ENCODE measurements around the gene DUSP22. TPM values are rescaled to one million over a fixed set of nuclear protein-coding genes. Genes with fewer than 3 reads are reported as not detected.

The DUSP22 gene
- total RNA-seq, 1 experiment from 2014 or later, result 19.2 TPM

- Histone ChIP-seq H3K4me1 (ENCODE audit: control insufficient read depth in 1 of 2, insufficient read depth in 2 of 2, low read length in 2 of 2) (no peaks in the 10 kb centered on the region), H3K9me2 (ENCODE audit: insufficient read depth) (no peaks in the 10 kb centered on the region), H3K4me3 (replicated peaks in 1 of 2; ENCODE audit: low read depth in 1 of 2, low read length in 2 of 2) (no peak overlapping the region), H2AFZ (ENCODE audit: low read depth, low read length, poor library complexity, severe bottlenecking) (no peak overlapping the region), H3K4me2 (ENCODE audit: low read length) (no peak overlapping the region), H3K27me3 (ENCODE audit: insufficient read depth, low read length) (no peaks in the 10 kb centered on the region), H4K20me1 (ENCODE audit: insufficient read depth) (no peaks in the 10 kb centered on the region), H3K27ac (ENCODE audit: low read depth, low read length) (no peak overlapping the region), H3K9ac (ENCODE audit: low read length) (no peak overlapping the region), H3K36me3 (ENCODE audit: control insufficient read depth in 1 of 2, insufficient read depth in 2 of 2, low read length in 2 of 2) (no peaks in the 10 kb centered on the region), H3K79me2 (ENCODE audit: insufficient read depth, low read length) (no peaks in the 10 kb centered on the region), H3K9me3 (ENCODE audit: control insufficient read depth in 1 of 2, insufficient read depth in 1 of 2, low read depth in 1 of 2, low read length in 2 of 2) (peaks cover 0 to 13% of the 10 kb centered on the region in 2 experiments; a peak in 2 of 4 replicates)
- DNase-seq (ENCODE audit: low read depth, low spot score), result no peak
- no TSS peak for BruUV-seq (replicated peaks)
- no peak for TF ChIP-seq MAX (IDR thresholded peaks at IDR 0.05)
- ChIA-PET POLR2A (no interaction called here), RAD21 (ENCODE audit: low non-redundant PET in 1 of 2, low total read pairs in 2 of 2, uncharacterized antibody in 2 of 2, unreplicated experiment in 2 of 2) (interaction anchor here in 1 of 2 experiments (0.6 kb wide), 1 partner anchor 11 kb away, joined by 4 read pairs; no protein-coding TSS in a partner anchor), CTCF (no interaction called here)
- ATAC-seq, result no peak
- intact Hi-C loops (cut with micrococcal nuclease), result no loop called here
These were observed 12.6 kb downstream of the DUSP22 start for GRCh38 chr6:304833-305370.

GRCh38 chr6:305371-306206 is 13.3 kb downstream of the DUSP22 start:
- no peaks in the 10 kb centered on the region for H3K79me2 ChIP-seq (ENCODE audit: insufficient read depth, low read length)
- no peaks in the 10 kb centered on the region for H3K27me3 ChIP-seq (ENCODE audit: insufficient read depth, low read length)
- no peak overlapping the region for H3K9ac ChIP-seq (ENCODE audit: low read length)
- H2AFZ ChIP-seq (ENCODE audit: low read depth, low read length, poor library complexity, severe bottlenecking), result no peak overlapping the region
- no peak for DNase-seq (ENCODE audit: low read depth, low spot score)
- H3K4me3 ChIP-seq (replicated peaks in 1 of 2; ENCODE audit: low read depth in 1 of 2, low read length in 2 of 2), result no peak overlapping the region
- no peaks in the 10 kb centered on the region for H3K9me2 ChIP-seq (ENCODE audit: insufficient read depth)
- intact Hi-C loops (cut with micrococcal nuclease), result no loop called here
- RAD21 ChIA-PET (ENCODE audit: low non-redundant PET in 1 of 2, low total read pairs in 2 of 2, uncharacterized antibody in 2 of 2, unreplicated experiment in 2 of 2), result interaction anchor here in 1 of 2 experiments (0.6 kb wide), 1 partner anchor 12 kb away, joined by 4 read pairs; no protein-coding TSS in a partner anchor
- no TSS peak for BruUV-seq (replicated peaks)
- POLR2A ChIA-PET, result no interaction called here
- no peak overlapping the region for H3K27ac ChIP-seq (ENCODE audit: low read depth, low read length)
- ATAC-seq, result no peak
- CTCF ChIA-PET, result no interaction called here
- H4K20me1 ChIP-seq (ENCODE audit: insufficient read depth), result no peaks in the 10 kb centered on the region
- H3K4me1 ChIP-seq (ENCODE audit: control insufficient read depth in 1 of 2, insufficient read depth in 2 of 2, low read length in 2 of 2), result no peaks in the 10 kb centered on the region
- no peak overlapping the region for H3K4me2 ChIP-seq (ENCODE audit: low read length)
- no peaks in the 10 kb centered on the region for H3K36me3 ChIP-seq (ENCODE audit: control insufficient read depth in 1 of 2, insufficient read depth in 2 of 2, low read length in 2 of 2)
- H3K9me3 ChIP-seq (ENCODE audit: control insufficient read depth in 1 of 2, insufficient read depth in 1 of 2, low read depth in 1 of 2, low read length in 2 of 2), result peaks cover 0 to 7% of the 10 kb centered on the region in 2 experiments; a peak in 2 of 4 replicates
- TF ChIP-seq ZBTB33 (IDR thresholded peaks at IDR 0.05; ENCODE audit: extremely low read depth, insufficient replicate concordance, low read length), result no peak
- no peak for TF ChIP-seq ZFX (IDR thresholded peaks at IDR 0.05)
- TF ChIP-seq ELF1 (IDR thresholded peaks at IDR 0.05; ENCODE audit: borderline replicate concordance, low read depth), result no peak
- TF ChIP-seq RAD21 (IDR thresholded peaks at IDR 0.05; ENCODE audit: low read depth), result no peak
- no peak for TF ChIP-seq FOSL1 (IDR thresholded peaks at IDR 0.05; ENCODE audit: low read depth)
- no peak for TF ChIP-seq POLR2A (IDR thresholded peaks at IDR 0.05; ENCODE audit: borderline replicate concordance, extremely low read depth, insufficient read depth, insufficient read length)
- TF ChIP-seq SP1 (IDR thresholded peaks at IDR 0.05; ENCODE audit: low read depth), result no peak
- no peak for TF ChIP-seq YY1 (IDR thresholded peaks at IDR 0.05; ENCODE audit: extremely low read depth, insufficient replicate concordance, low read depth, low read length)
- TF ChIP-seq ATF3 (IDR thresholded peaks at IDR 0.05), result no peak
- TF ChIP-seq TCF7L2 (IDR thresholded peaks at IDR 0.05; ENCODE audit: borderline replicate concordance, extremely low read depth, insufficient read depth, insufficient read length), result no peak
- TF ChIP-seq CTCF (IDR thresholded peaks at IDR 0.05 in 2 of 3, conservative IDR thresholded peaks at IDR 0.05 in 1 of 3; ENCODE audit: borderline replicate concordance in 1 of 3, insufficient read depth in 1 of 3, low read depth in 2 of 3, low read length in 2 of 3), result no peak
- no peak for TF ChIP-seq EZH2phosphoT487 (IDR thresholded peaks at IDR 0.05; ENCODE audit: borderline replicate concordance)
- TF ChIP-seq SRF (IDR thresholded peaks at IDR 0.05; ENCODE audit: low read depth), result no peak
